Measurements from ENCODE around the gene TMEM263.
A peak's percentile ranks its signal among the peaks of the same experiment; 100 is the strongest.

The TMEM263 gene

DNA sequence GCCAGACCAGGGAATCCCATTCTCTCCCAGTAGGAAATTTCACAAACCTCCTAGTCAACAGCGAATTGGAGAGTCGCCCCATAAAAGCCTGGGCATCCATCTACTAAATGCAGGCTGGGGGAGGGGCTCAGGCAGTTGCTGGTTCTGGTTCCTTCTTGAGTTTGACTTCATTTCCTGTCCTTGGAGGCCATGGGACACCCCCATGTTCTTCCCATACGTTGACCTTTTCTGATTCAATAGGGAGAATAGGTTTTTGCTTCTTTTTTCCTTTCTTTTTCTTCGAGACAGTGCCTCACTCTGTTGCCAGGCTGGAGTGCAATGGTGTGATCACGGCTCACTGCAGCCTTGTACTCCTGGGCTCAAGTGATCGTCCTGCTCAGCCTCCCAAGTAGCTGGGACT lies 44.1 kb upstream of the TMEM263 start:
- Mint-ChIP-seq H3K36me3 (ENCODE audit: low read depth) (no peaks in the 10 kb centered on the region), H3K9me3 (peaks cover 3% of the 10 kb centered on the region), H3K4me3 (no peak overlapping the region), H3K27ac (no peak overlapping the region), H3K27me3 (ENCODE audit: low read depth) (peaks cover 13% of the 10 kb centered on the region), H3K4me1 (peaks cover 13% of the 10 kb centered on the region)
- TF ChIP-seq, protein P1, sequence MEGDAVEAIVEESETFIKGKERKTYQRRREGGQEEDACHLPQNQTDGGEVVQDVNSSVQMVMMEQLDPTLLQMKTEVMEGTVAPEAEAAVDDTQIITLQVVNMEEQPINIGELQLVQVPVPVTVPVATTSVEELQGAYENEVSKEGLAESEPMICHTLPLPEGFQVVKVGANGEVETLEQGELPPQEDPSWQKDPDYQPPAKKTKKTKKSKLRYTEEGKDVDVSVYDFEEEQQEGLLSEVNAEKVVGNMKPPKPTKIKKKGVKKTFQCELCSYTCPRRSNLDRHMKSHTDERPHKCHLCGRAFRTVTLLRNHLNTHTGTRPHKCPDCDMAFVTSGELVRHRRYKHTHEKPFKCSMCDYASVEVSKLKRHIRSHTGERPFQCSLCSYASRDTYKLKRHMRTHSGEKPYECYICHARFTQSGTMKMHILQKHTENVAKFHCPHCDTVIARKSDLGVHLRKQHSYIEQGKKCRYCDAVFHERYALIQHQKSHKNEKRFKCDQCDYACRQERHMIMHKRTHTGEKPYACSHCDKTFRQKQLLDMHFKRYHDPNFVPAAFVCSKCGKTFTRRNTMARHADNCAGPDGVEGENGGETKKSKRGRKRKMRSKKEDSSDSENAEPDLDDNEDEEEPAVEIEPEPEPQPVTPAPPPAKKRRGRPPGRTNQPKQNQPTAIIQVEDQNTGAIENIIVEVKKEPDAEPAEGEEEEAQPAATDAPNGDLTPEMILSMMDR (IDR thresholded peaks at IDR 0.05; ENCODE audit: unreplicated experiment in 3 of 3): no peak

DNA sequence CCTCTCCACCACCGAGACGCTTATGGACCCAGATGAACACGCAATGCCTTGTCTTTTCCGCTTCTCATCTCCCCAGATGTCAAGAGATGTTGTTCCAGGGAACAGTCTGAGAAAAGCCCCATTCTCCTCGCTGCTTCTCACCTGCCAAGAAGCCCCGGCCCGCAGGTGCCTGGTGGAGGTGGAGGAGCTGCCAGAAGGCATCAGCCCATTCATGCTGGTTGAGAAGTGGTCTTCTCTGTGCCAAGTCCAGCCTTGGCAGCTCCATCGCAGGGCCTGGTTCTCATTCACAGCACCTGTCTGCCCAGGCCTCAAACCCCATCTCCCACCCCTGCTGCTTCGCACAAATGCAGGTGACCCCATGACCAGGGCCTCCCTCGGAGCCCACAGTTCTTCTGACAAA lies 42.3 kb upstream of the TMEM263 start:
- H3K36me3 Mint-ChIP-seq (ENCODE audit: low read depth): no peaks in the 10 kb centered on the region
- TF ChIP-seq, protein P1 (IDR thresholded peaks at IDR 0.05; ENCODE audit: unreplicated experiment in 3 of 3): no peak
- H3K4me3 Mint-ChIP-seq: no peak overlapping the region
- H3K27me3 Mint-ChIP-seq (ENCODE audit: low read depth): peaks cover 2% of the 10 kb centered on the region
- no peak overlapping the region for H3K27ac Mint-ChIP-seq
- peaks cover 14% of the 10 kb centered on the region for H3K4me1 Mint-ChIP-seq
- no peaks in the 10 kb centered on the region for H3K9me3 Mint-ChIP-seq

DNA sequence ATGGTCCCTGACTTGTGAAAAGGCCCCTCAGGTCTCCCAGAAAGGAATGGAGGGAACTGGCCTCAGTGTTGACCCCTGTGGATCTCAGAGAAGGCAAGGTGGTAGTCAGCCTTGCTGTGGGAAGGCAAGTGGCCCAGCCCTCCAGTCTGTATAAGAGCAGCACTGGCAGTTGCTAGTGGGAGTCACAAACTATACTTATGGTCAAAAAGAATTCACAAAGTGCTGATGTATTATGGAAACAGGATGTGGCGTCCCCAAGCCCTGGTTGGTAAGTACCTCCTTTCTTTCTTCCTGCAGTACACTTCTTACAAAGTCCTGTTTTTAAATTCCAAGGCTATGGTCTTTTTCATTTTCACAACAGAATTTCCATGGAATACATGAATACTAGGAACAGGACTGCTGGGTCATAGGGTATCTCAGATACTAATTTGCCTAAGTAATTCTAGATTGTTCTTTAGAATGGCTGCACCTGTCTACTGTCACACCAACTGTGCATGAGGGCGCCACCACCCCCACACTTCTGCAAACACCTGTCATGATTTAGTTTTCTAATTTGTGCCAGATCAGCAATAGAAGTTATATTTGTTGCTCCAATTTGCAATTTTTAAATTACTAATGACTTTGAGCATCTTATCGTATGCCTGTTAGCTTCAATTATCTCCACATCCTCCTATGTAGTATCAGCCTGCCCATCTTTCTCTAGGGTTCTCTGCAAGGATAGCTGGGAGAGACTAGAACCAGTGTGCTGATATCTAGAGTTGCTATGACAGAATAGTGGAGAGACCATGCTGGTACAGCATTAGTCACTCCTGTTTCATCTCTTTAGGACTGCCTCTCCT lies 40.7 kb upstream of the TMEM263 start:
- H3K4me3 Mint-ChIP-seq: no peak overlapping the region

DNA sequence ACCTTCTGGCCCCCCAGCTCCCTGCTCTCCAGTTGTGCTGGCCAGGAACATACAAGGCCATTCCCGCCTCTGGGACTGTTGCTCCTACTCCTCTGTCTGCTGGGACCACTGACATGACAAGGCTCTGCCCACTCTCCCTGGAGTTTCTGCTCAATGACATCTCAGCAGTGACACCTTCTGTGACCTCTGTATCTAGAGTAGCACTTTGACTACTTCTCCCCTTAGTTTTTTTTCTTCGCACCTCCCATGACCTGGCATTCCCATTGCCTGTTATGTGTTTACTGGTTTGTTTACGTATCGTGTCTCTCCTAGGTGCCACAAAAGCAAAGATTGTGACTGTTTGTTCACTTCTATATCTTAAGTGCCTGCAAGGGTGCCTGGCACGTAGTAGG lies 40.1 kb upstream of the TMEM263 start:
- TF ChIP-seq, protein P1 (IDR thresholded peaks at IDR 0.05; ENCODE audit: unreplicated experiment in 3 of 3): no peak
- Mint-ChIP-seq H3K9me3 (no peaks in the 10 kb centered on the region), H3K4me1 (peaks cover 18% of the 10 kb centered on the region), H3K27ac (no peak overlapping the region), H3K4me3 (no peak overlapping the region), H3K36me3 (ENCODE audit: low read depth) (no peaks in the 10 kb centered on the region), H3K27me3 (ENCODE audit: low read depth) (no peaks in the 10 kb centered on the region)

More for the DNA sequence above, 40.7 kb upstream of the TMEM263 start:
- Mint-ChIP-seq H3K4me1 (peaks cover 18% of the 10 kb centered on the region), H3K36me3 (ENCODE audit: low read depth) (no peaks in the 10 kb centered on the region), H3K9me3 (no peaks in the 10 kb centered on the region), H3K27ac (no peak overlapping the region), H3K27me3 (ENCODE audit: low read depth) (no peaks in the 10 kb centered on the region)
- TF ChIP-seq, protein P1 (IDR thresholded peaks at IDR 0.05; ENCODE audit: unreplicated experiment in 3 of 3): no peak

DNA sequence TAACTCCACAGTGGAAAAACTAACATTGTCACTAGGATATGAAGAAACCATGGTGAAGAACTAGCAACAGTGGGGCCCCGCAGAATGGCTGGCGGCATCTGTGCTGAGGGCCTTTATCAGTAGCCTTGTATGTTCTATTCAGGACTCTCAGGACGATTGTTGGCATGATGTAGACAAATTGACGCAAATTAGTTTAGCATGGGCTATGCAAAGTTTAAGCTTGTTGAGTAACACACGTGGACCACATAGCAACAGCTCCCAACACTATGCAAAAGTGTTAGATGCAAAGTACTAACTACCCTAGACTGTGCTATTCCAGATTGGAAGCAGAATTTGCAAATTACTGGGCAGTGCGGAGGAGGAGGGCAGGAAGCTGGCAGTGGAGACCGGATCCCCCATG lies 38.2 kb upstream of the TMEM263 start:
- no peaks in the 10 kb centered on the region for H3K9me3 Mint-ChIP-seq
- H3K27ac Mint-ChIP-seq: no peak overlapping the region
- H3K4me3 Mint-ChIP-seq: no peak overlapping the region
- peaks cover 18% of the 10 kb centered on the region for H3K4me1 Mint-ChIP-seq
- no peaks in the 10 kb centered on the region for H3K36me3 Mint-ChIP-seq (ENCODE audit: low read depth)
- TF ChIP-seq, protein P1 (IDR thresholded peaks at IDR 0.05; ENCODE audit: unreplicated experiment in 3 of 3): no peak
- no peaks in the 10 kb centered on the region for H3K27me3 Mint-ChIP-seq (ENCODE audit: low read depth)

DNA sequence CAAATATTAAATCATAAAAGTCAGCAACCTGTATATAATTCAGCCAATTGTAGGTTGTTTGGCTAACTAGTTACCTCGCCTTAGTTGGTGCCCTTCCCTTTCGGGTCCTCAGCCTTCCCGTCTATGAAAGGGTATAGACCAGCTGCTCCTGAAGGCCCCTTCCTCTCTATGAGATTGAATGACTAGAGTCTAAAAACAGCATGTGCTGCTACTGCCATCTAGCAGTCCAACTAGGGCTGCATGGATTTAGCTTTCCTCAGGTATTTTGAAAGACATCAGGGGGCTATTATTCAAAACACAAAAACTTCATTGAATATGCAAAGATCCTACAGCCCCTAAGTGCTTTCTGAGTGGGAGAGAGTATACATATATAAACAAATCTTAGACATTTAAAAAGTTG lies 37.0 kb upstream of the TMEM263 start:
- H3K9me3 Mint-ChIP-seq: peaks cover 2% of the 10 kb centered on the region
- TF ChIP-seq, protein P1 (IDR thresholded peaks at IDR 0.05; ENCODE audit: unreplicated experiment in 3 of 3): peak; percentile 66 to 77 (median 67)
- H3K4me3 Mint-ChIP-seq: no peak overlapping the region

More for the DNA sequence above, 37.0 kb upstream of the TMEM263 start:
- no peaks in the 10 kb centered on the region for H3K27me3 Mint-ChIP-seq (ENCODE audit: low read depth)
- H3K27ac Mint-ChIP-seq: no peak overlapping the region
- H3K36me3 Mint-ChIP-seq (ENCODE audit: low read depth): no peaks in the 10 kb centered on the region
- H3K4me1 Mint-ChIP-seq: peaks cover 18% of the 10 kb centered on the region

Data from nephron (organoid).